Forelimb muscle (tissue), 1 donor: Measurements from ENCODE around the gene SCML2. TPM values are rescaled to one million over a fixed set of nuclear protein-coding genes. Genes with fewer than 3 reads are reported as not detected.
"Not testable (repeated sequence)": the region's sequence is repeated elsewhere in the genome, so short reads cannot be mapped to it uniquely, and the experiment has no call there.

Experiments
- DNase-seq: peaks from one replicate; pipeline ENCODE4 v3.0.0-alpha.2; 2013; ENCODE audit warnings: low read depth
- polyA plus RNA-seq: library from polyadenylated mRNA; unstranded; fragments of 120-200 nt; gene quantifications from one replicate; pipeline ENCODE4 v1.2.1, GENCODE V29; 2013; ENCODE audit not compliant: insufficient read length

The SCML2 gene
- polyA plus RNA-seq, 1 donor, result 6.1 TPM

DNA sequence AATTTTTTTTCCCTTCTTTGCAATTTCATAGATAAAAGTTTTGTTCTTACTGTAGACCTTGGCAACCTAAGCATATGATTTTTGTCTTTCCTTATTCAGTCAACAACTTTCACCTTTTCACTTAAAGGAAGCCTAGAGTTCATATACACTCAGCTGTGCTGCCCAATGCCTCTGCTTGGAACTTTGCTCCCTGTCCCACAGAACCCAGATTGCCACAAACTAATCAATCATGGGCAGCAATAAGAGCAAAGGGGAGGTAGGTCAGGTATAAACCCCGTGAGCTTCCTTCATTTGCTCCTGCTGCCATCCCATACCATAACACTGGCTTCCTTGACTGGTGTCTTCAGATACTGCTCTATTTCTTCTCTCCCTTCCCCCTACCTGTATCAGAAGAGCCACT lies 82.8 kb downstream of the SCML2 start:
- DNase-seq, result no peak

DNA sequence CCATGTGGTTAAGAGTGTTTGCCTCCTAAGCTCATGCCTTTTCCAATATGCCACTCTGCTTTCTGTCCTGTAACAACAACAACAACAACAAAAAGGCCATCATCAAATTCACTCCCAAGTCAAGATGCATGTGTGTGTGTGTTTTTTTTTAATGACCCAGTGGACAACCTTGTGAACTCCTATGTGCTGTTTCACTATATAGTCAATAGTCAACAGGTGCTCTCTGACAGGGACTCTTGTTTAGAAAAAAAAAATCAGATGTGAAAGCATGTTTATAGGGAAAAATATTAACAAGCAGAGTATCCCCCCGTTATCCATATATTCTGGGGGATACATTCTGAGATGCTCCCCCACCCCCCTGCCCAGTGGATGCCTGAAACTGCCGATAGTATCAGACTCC lies 83.2 kb downstream of the SCML2 start:
- no peak for DNase-seq

DNA sequence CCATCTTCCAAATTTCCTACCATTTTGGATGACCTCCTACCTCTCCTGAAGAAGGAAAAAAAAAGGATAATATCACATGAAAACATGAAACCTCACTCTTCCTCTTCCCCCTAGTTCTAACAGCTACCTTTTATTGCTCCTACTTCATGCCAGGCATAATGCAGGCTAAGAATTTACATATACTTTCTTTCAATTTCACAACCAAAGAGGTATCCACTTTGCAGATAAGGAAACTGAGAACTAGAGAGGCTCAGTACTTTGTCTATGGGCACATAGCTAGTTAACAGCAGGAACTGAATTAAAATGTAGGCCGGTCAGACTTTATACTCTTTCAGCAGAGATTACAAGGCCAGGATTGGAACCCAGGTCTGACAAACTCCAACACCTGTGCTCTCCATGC lies 99.4 kb downstream of the SCML2 start:
- no peak for DNase-seq

DNA sequence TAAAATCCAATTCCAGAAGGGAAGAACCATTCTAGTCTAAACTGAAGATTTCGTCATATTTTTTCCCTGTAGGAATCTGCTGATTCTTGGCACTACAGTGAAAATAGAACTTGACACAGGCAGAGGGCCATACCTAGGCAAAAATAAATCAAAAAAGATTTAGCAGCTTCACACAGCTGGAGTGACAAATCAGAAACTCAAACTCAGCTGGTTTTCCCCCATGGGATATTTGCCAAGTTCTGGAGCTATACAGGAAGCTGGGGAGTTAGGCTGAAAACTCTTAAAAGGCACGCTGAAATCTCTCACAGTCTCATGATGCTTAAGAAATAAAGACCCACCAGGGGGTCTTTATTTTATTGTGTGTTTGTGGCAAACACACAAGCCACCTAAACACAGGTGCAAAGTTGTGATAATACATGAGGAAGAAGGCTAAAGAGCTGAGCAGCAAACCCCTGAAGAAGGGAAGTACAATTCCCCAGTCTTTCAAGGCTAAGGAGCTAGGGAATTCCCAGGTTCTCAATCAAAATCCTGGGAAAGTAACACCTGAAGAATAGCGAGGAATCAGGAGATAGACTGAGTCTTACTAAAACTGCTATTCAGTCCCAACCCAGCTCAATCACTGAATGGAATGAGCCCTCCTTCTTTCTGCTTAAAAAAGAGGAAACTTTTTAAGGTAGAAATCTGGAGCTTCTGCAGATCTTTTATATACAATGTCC lies 101.7 kb downstream of the SCML2 start:
- peak; percentile 2 for DNase-seq

DNA sequence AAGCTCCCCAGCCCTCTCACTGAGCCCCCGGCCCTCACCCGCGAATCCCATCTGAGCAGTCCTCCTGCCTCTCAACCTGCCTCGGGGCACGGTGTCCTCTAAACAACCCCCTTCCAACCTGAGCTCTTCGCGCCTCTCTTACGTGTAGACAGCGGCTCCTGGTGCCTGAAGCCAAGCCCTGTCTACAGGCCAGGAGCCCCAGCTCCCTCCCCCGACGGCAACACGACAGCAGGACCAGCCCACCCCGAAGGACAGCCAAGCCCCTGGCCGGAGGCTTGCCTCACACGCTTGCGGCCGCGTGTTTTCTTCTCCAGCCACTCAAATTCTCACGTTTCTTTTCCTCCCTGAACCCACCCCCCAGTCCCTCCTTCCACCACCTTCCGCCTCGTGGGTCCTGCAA lies 124.8 kb downstream of the SCML2 start:
- not testable (repeated sequence) for DNase-seq

DNA sequence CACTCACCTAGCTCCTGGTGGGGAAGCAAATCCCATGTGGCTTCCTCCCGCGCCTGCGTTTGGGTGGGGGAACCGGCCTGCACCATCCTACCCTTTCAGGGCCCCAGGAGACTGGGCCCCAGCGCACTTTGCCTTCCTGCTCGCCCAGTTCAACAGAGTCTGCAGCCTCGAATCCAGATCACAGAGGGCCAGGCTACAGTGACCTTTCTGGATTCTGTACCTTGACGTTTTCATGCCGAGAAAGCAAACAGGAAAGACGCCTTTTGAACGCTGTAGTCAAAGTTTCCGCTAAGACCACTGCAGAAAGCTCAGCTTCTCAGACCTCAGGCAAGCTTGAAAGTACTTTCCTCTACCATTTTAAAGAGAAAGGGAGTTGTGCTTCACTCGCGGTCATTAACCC lies 126.4 kb downstream of the SCML2 start:
- no peak for DNase-seq

DNA sequence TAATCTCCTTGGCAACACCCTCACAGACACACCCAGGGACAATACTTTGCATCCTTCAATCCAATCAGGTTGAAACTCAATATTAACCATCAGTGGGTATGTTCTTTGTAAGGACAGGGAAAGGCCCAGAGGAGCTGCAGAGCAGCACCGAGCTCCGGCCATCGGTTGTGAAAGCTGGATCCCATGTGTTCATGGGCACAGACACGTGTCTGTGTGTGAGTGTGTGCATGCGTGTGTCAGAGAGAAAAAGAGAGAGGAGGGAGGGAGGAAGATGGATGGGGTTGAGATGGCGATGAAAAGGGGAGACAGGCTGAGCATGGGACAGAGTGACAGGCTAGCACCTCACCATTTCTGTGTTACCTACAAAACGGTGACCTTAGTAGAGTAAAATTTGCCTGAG lies 127.0 kb downstream of the SCML2 start:
- no peak for DNase-seq

DNA sequence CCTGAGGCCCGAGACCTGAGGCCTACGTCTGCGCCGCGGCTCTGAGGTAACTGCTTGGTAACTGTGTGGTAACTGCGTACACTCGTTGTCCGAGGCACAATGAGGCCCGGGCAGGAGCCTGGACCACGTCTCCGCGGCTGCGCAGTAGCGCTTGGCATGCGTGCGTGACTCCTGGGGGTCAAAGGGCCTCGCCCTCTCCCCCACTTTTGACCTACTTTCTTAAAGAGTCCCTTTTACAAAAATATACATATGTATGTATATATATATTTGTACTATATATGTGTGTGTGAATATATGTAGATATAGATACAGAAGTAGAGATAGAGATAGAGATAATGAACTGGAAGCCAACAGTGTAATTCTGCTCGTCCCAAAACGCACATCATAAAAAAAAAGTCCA lies 133.7 kb downstream of the SCML2 start, which contains the start of gene BEND2:
BEND2 (minus strand) TSS at position 101 of the 400 bp plus-strand sequence. CDS start 136 bp downstream, outside the sequence.
- no peak for DNase-seq

DNA sequence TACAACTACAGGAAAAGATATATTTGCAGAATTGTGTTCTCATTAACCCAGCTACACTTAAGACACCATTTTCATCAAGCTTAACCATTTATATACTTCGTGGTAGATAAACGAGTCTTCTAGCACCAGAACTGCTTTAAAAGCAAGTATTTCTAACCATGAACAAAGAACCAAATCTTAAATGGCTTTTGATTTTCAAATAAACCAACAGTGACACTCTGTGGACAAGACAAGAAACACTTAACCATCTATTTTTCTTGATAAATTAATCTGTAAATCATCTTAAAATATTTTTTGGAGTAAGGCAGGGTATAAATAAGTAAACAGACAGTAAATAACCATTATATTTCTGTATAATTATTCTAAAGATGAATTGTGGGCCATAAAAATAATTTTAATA lies 144.0 kb downstream of the SCML2 start:
- DNase-seq, result no peak

DNA sequence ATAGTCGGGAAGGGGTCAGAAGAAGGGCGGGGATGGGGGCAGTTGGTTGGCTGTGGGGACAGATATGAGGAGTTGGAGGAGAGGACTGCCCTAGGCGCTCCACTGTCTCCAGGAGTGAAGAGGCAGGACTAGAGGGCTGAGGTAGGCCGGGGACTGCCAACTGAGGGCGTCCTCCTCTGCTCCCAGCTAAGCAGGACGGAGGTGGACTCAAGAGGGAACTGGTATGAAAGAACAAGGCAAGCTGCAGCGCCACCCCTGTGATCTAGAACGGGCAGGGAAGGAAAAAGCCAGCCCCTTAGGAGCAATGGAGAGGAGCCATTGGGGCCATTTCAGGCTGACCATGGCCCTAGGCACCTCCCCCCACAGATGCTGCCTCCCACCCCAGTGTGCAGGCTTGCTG lies 147.8 kb downstream of the SCML2 start:
- DNase-seq, result no peak

DNA sequence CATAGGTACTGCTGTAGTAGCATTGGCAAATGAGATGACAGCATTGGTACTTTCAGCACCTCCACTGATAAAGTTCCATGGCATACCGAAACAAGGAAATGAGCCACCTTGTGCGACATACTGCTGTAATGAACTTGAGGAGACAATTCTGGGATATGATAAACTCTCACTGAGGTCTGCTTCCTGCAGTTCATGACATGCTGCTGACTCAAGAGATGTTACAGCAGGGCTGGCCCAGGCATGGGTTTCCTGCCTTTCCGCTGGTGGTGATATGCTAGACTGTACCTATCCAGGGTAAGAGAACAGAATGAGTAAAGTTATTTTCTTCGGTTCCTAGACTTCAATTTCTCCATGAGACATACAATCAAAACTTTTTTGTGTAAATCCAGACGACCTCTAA lies 150.9 kb downstream of the SCML2 start:
- no peak for DNase-seq

DNA sequence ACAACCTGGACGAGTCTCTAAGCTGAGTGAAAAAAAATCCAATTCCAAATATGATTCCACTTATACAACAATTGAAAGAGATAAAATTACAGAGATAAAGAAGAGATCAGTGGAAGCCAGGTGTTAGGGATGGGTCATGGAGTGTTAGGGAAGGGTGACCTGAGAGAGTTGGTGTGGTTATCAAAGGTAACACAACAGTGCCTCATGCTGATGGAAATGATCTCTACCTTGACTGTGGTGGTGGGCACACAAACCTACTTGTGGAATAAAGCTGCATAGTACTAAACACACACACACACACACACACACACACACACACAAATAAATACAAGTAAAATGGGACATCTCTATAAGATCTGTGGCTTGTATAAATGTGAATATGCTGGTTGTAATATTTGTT lies 159.8 kb downstream of the SCML2 start:
- DNase-seq, result no peak

Other genes with a start within 250 kb of the SCML2 start
- 0.05 TPM for gene BEND2, start 133.8 kb downstream of the SCML2 start, polyA plus RNA-seq
- gene CDKL5, start 70.9 kb upstream of the SCML2 start, polyA plus RNA-seq, result 4.0 TPM